ENCODE data around the gene ZMYM4. TPM values are rescaled to one million over a fixed set of nuclear protein-coding genes. Genes with fewer than 3 reads are reported as not detected.
A peak's percentile ranks its signal among the peaks of the same experiment; 100 is the strongest.

Gene ZMYM4
- total RNA-seq, 1 donor from 2014 or later = 65.9 TPM

DNA sequence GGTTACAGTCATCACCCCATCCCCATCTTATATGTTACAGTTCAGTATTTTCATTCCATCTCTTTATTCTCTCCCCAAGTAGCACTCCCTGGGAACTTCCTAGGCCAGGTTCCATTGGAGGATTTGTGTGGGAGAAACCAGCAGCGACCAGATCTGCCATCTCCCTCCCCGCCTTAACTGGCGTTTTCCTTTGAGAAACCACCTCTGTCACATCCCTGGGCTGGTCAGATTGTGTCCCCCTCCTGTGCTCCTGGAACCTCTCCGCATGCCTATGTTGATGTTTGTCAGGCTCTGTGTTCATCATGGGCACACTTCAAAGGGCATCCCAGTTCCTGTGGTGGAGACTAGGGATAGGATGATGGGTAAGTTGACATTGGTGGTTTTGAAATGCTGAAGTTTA is 162.3 kb downstream of the ZMYM4 start:
- TF ChIP-seq, protein P1, sequence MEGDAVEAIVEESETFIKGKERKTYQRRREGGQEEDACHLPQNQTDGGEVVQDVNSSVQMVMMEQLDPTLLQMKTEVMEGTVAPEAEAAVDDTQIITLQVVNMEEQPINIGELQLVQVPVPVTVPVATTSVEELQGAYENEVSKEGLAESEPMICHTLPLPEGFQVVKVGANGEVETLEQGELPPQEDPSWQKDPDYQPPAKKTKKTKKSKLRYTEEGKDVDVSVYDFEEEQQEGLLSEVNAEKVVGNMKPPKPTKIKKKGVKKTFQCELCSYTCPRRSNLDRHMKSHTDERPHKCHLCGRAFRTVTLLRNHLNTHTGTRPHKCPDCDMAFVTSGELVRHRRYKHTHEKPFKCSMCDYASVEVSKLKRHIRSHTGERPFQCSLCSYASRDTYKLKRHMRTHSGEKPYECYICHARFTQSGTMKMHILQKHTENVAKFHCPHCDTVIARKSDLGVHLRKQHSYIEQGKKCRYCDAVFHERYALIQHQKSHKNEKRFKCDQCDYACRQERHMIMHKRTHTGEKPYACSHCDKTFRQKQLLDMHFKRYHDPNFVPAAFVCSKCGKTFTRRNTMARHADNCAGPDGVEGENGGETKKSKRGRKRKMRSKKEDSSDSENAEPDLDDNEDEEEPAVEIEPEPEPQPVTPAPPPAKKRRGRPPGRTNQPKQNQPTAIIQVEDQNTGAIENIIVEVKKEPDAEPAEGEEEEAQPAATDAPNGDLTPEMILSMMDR (IDR thresholded peaks at IDR 0.05) = no peak
- H3K27ac Mint-ChIP-seq (ENCODE audit: unreplicated experiment) = no peak overlapping the region
- H3K27me3 Mint-ChIP-seq (ENCODE audit: unreplicated experiment) = no peaks in the 10 kb centered on the region
- H3K4me3 Mint-ChIP-seq (ENCODE audit: unreplicated experiment) = no peak overlapping the region
- H3K9me3 Mint-ChIP-seq (ENCODE audit: unreplicated experiment) = no peaks in the 10 kb centered on the region
- DNase-seq (ENCODE audit: extremely low spot score, unreplicated experiment) = peak; percentile 56
- no peaks in the 10 kb centered on the region for H3K4me1 Mint-ChIP-seq (ENCODE audit: unreplicated experiment)
- peaks cover 47% of the 10 kb centered on the region for H3K36me3 Mint-ChIP-seq (ENCODE audit: unreplicated experiment)

DNA sequence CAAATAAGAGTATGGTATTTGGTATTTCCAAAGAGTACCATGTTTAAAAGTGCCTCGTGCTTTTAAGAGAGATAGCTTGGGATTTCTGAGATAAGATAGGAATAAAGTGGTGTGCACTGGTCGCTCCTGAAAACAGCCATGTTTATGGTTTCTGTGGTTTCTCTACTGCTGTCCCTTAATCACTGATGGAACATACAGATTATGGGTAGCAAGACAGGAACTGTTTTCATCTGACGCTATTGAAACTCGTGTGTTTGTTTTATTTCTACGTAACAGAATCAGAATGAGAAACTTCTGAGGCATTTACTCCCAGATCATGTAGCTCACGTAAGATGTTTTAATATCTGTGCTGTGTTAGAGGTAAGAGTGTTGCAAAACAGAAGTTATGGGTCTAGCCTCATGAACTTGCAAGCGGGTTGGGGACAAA is 162.7 kb downstream of the ZMYM4 start:
- TF ChIP-seq, protein P1 (IDR thresholded peaks at IDR 0.05) = no peak
- Mint-ChIP-seq H3K36me3 (ENCODE audit: unreplicated experiment) (peaks cover 47% of the 10 kb centered on the region), H3K27me3 (ENCODE audit: unreplicated experiment) (no peaks in the 10 kb centered on the region), H3K4me1 (ENCODE audit: unreplicated experiment) (no peaks in the 10 kb centered on the region), H3K9me3 (ENCODE audit: unreplicated experiment) (no peaks in the 10 kb centered on the region), H3K4me3 (ENCODE audit: unreplicated experiment) (no peak overlapping the region), H3K27ac (ENCODE audit: unreplicated experiment) (no peak overlapping the region)
- DNase-seq (ENCODE audit: extremely low spot score, unreplicated experiment) = no peak

DNA sequence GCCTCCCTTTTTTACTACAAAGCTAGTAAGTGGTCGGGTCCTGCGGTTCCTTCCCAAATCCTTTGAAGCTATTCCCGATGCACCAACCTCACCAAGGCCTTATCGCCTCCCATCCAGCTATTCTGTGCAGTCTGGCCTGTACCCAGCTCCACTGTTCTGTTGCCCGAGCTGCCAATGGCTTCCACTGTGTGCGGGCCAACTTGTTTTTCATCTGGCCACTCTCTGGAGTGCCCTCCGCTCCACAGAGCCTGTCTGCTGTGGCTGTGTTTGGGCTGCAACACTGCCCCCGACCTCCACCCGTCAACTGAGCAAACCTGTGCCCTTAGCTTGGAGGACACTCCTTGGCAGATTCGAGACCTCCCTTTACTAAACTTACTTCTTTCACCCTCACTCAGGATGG is 163.7 kb downstream of the ZMYM4 start:
- Mint-ChIP-seq H3K27me3 (ENCODE audit: unreplicated experiment) (no peaks in the 10 kb centered on the region), H3K9me3 (ENCODE audit: unreplicated experiment) (no peaks in the 10 kb centered on the region), H3K27ac (ENCODE audit: unreplicated experiment) (no peak overlapping the region), H3K4me3 (ENCODE audit: unreplicated experiment) (no peak overlapping the region), H3K4me1 (ENCODE audit: unreplicated experiment) (no peaks in the 10 kb centered on the region), H3K36me3 (ENCODE audit: unreplicated experiment) (peaks cover 46% of the 10 kb centered on the region)
- peak; percentile 51 for DNase-seq (ENCODE audit: extremely low spot score, unreplicated experiment)
- TF ChIP-seq, protein P1 (IDR thresholded peaks at IDR 0.05) = no peak

DNA sequence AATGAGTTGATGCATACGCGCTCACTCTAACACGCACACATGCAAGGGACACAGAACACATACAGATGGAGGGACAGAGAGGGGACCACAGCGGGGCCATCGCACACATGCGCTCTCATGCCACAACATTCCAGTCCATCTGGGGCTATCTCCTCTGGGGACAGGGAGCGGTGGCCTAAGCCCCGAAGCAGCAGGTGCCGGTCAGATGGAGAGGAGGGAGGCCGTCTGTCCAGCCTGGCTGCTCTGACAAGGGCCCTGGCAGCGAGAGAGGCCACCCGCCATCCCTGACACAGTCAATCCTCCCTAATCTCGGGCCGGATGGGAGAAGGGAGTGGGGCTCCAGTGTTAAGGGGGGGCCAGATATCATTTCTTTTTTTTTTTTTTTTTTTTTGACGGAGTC is 165.2 kb downstream of the ZMYM4 start:
- Mint-ChIP-seq H3K27me3 (ENCODE audit: unreplicated experiment) (no peaks in the 10 kb centered on the region), H3K4me1 (ENCODE audit: unreplicated experiment) (no peaks in the 10 kb centered on the region), H3K4me3 (ENCODE audit: unreplicated experiment) (no peak overlapping the region), H3K9me3 (ENCODE audit: unreplicated experiment) (no peaks in the 10 kb centered on the region), H3K36me3 (ENCODE audit: unreplicated experiment) (peaks cover 50% of the 10 kb centered on the region), H3K27ac (ENCODE audit: unreplicated experiment) (no peak overlapping the region)
- peak; percentile 73 for DNase-seq (ENCODE audit: extremely low spot score, unreplicated experiment)
- TF ChIP-seq, protein P1 (IDR thresholded peaks at IDR 0.05) = no peak

DNA sequence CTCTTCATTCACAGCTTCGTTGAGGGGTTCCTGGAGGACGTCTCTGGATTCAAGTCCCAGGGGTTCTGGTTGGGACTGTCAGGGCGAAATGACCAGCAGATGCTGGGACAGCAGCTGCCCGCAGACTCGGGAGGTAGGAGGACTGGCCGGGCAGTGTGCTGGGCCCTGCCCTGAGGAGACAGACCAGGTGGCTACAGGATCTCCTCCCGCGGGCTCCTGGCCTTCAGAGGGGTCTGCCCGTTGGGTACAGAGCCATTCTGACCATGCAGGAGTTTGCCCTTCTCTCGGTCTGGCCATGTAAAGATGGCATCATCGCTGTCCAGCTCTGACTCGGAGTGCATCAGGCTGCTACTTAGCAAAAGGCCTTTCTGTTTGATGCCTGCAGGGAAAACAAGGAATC is 166.2 kb downstream of the ZMYM4 start:
- H3K36me3 Mint-ChIP-seq (ENCODE audit: unreplicated experiment) = peaks cover 55% of the 10 kb centered on the region
- H3K4me3 Mint-ChIP-seq (ENCODE audit: unreplicated experiment) = no peak overlapping the region
- no peaks in the 10 kb centered on the region for H3K4me1 Mint-ChIP-seq (ENCODE audit: unreplicated experiment)
- TF ChIP-seq, protein P1 (IDR thresholded peaks at IDR 0.05) = no peak
- H3K27me3 Mint-ChIP-seq (ENCODE audit: unreplicated experiment) = no peaks in the 10 kb centered on the region
- DNase-seq (ENCODE audit: extremely low spot score, unreplicated experiment) = peak; percentile 69
- no peak overlapping the region for H3K27ac Mint-ChIP-seq (ENCODE audit: unreplicated experiment)
- H3K9me3 Mint-ChIP-seq (ENCODE audit: unreplicated experiment) = no peaks in the 10 kb centered on the region
